K562 (cell line): ENCODE results near the gene P2RX5. TPM values are rescaled to one million over a fixed set of nuclear protein-coding genes. Genes with fewer than 3 reads are reported as not detected.

Experiments used
- ATAC-seq: fragments of 200-7000 bp; cut with Tn5 transposase; 3 replicates; pipeline ENCODE4 v1.9.1; 2020; ENCODE audit warnings: moderate library complexity
- BruUV-seq: library from RNA; stranded (reverse); fragments of 400-500 nt; replicated peaks from 2 replicates; lab custom pipeline; 2021; lab: Mats Ljungman, UMichigan
- CTCF ChIA-PET: fragments of 300-600 bp; formaldehyde crosslinking; extraction: SDS; loops from one replicate; lab custom pipeline; 2021; ENCODE audit warnings: low intra/inter-chr PET ratio; lab: Yijun Ruan, JAX
- POLR2A ChIA-PET: fragments of 300-600, 350-650 bp; sonication (Branson Sonifier 250); formaldehyde crosslinking; extraction: SDS; loops from one replicate; lab custom pipeline; 2021; ENCODE audit warnings: antibody characterized with exemption, inconsistent platforms; lab: Yijun Ruan, JAX
- DNase-seq, 4 experiments: peaks; one replicate each; pipeline versions ENCODE4 v3.0.0 to v3.0.0-alpha.2; 2011 to 2018; ENCODE audit warnings: low spot score in 3 of 4, mixed read lengths in 3 of 4; ENCODE audit errors: extremely low read depth in 1 of 4
- FAIRE-seq: peaks from 2 replicates; lab custom pipeline; 2011; peaks lifted over from hg19 to GRCh38; lab: Jason Lieb, UNC
- H2AFZ ChIP-seq: 2 replicates; pipeline ENCODE4 v1.6.0; 2011; ENCODE audit warnings: low read depth, low read length, control low read depth, inconsistent platforms
- H3K27ac ChIP-seq: fragments of 200-600 bp; 3 replicates; pipeline ENCODE4 v1.8.0; 2011; ENCODE audit warnings: low read depth, mild to moderate bottlenecking, control low read depth, inconsistent platforms, low read length, moderate library complexity, mixed read lengths; ENCODE audit errors: extremely low read depth
- H3K27me3 ChIP-seq, 2 experiments: fragments of 300-600 bp in 1 of 2; 2 replicates in 1 of 2; 3 replicates in 1 of 2; pipeline versions ENCODE4 v1.6.0 to v1.8.0; 2011; ENCODE audit warnings: inconsistent platforms in 2 of 2, low read length in 2 of 2, mild to moderate bottlenecking in 1 of 2, mixed read lengths in 1 of 2, moderate library complexity in 1 of 2; ENCODE audit not compliant: control insufficient read depth in 2 of 2, insufficient read depth in 2 of 2
- H3K36me3 ChIP-seq: fragments of 300-600 bp; 3 replicates; pipeline ENCODE4 v1.8.0; 2011; ENCODE audit warnings: mild to moderate bottlenecking, low read length, inconsistent platforms; ENCODE audit not compliant: control insufficient read depth, insufficient read depth
- H3K4me1 ChIP-seq, 2 experiments: fragments of 200-600 bp in 1 of 2; replicated peaks in 1 of 2; 2 replicates in 1 of 2; 3 replicates in 1 of 2; pipeline versions ENCODE4 v1.5.1 to v1.8.0; 2011; ENCODE audit warnings: inconsistent platforms in 2 of 2, low read length in 2 of 2, mild to moderate bottlenecking in 1 of 2, mixed read lengths in 1 of 2, moderate library complexity in 1 of 2; ENCODE audit not compliant: control insufficient read depth in 2 of 2, insufficient read depth in 2 of 2
- H3K4me2 ChIP-seq: 2 replicates; pipeline ENCODE4 v1.6.1; 2011; ENCODE audit warnings: low read length, control low read depth, inconsistent platforms, mixed read lengths; ENCODE audit not compliant: insufficient read depth
- H3K4me3 ChIP-seq: fragments of 200-600 bp; sonication (generic), shearing (Covaris generic); 2 replicates; pipeline ENCODE4 v1.5.1; 2016; ENCODE audit warnings: control low read depth, inconsistent platforms
- H3K79me2 ChIP-seq: fragments of 200-600 bp; 3 replicates; pipeline ENCODE4 v1.8.0; 2011; ENCODE audit warnings: low read length, inconsistent platforms; ENCODE audit not compliant: control insufficient read depth, insufficient read depth
- H3K9ac ChIP-seq, 2 experiments: 2 replicates each; pipeline versions ENCODE4 v1.6.0 to v1.6.1; 2011; ENCODE audit warnings: low read depth in 2 of 2, low read length in 2 of 2, control low read depth in 1 of 2, inconsistent platforms in 1 of 2, mild to moderate bottlenecking in 1 of 2, mixed read lengths in 1 of 2; ENCODE audit not compliant: insufficient read depth in 1 of 2
- H3K9me1 ChIP-seq: one replicate; pipeline ENCODE4 v1.6.0; 2011; ENCODE audit warnings: inconsistent platforms, mild to moderate bottlenecking, low read length, moderate library complexity; ENCODE audit not compliant: control insufficient read depth, insufficient read depth
- H3K9me3 ChIP-seq: replicated peaks from 2 replicates; pipeline ENCODE4 v1.5.1; 2011; ENCODE audit warnings: low read depth, low read length, inconsistent platforms; ENCODE audit not compliant: control insufficient read depth, insufficient read depth
- H4K20me1 ChIP-seq: replicated peaks from 2 replicates; pipeline ENCODE4 v1.6.1; 2011; ENCODE audit warnings: low read length, inconsistent platforms, mixed read lengths; ENCODE audit not compliant: control insufficient read depth, insufficient read depth
- ATF3 ChIP-seq, 2 experiments: fragments of 450-650 bp in 1 of 2; sonication (generic) in 1 of 2; formaldehyde crosslinking in 1 of 2; IDR thresholded peaks in 1 of 2; conservative IDR thresholded peaks in 1 of 2; 2 replicates each; pipeline versions ENCODE4 v1.6.1 to v1.8.1; 2016 to 2023; ENCODE audit warnings: mild to moderate bottlenecking in 2 of 2, moderate library complexity in 2 of 2, inconsistent platforms in 1 of 2, missing genetic modification reagents in 1 of 2
- BCOR ChIP-seq: fragments of 450-650 bp; IDR thresholded peaks from 2 replicates; pipeline ENCODE4 v1.6.1; 2016
- DIDO1 ChIP-seq: fragments of 450-650 bp; IDR thresholded peaks from 2 replicates; pipeline ENCODE4 v1.6.1; 2016; ENCODE audit warnings: low read depth, missing biosample characterization, missing genetic modification characterization
- EGR1 ChIP-seq: fragments of 450-650 bp; conservative IDR thresholded peaks from 2 replicates; pipeline ENCODE4 v1.6.1; 2017; ENCODE audit warnings: mild to moderate bottlenecking
- EHMT2 ChIP-seq: fragments of 450-650 bp; IDR thresholded peaks from 2 replicates; pipeline ENCODE4 v1.6.1; 2018; ENCODE audit warnings: antibody characterized with exemption
- FOSL1 ChIP-seq: fragments of 200-800 bp; sonication (Bioruptor generic); conservative IDR thresholded peaks from 2 replicates; pipeline ENCODE4 v1.6.1; 2016; ENCODE audit warnings: missing genetic modification characterization, missing compliant biosample characterization
- HDAC8 ChIP-seq: fragments of 450-650 bp; IDR thresholded peaks from 2 replicates; pipeline ENCODE4 v1.6.1; 2016; ENCODE audit warnings: mild to moderate bottlenecking, missing genetic modification characterization, moderate library complexity, missing compliant biosample characterization
- KDM1A ChIP-seq, 2 experiments: fragments of 450-650 bp; IDR thresholded peaks; 2 replicates each; pipeline ENCODE4 v1.6.1; 2016; ENCODE audit warnings: mild to moderate bottlenecking in 2 of 2
- MLX ChIP-seq, 2 experiments: fragments of 450-650 bp in 1 of 2; sonication (generic) in 1 of 2; formaldehyde crosslinking; conservative IDR thresholded peaks; 2 replicates each; pipeline versions ENCODE4 v1.4.0 to v1.8.1; 2020 to 2022; ENCODE audit warnings: mild to moderate bottlenecking in 1 of 2, missing genetic modification reagents in 1 of 2
- NELFE ChIP-seq: IDR thresholded peaks from 2 replicates; pipeline ENCODE4 v1.6.1; 2011; ENCODE audit warnings: mild to moderate bottlenecking; ENCODE audit not compliant: insufficient read depth, insufficient read length
- PCBP2 ChIP-seq: fragments of 200-400 bp; formaldehyde crosslinking; IDR thresholded peaks from 2 replicates; pipeline ENCODE4 v1.6.1; 2018; ENCODE audit warnings: low read length, low read depth, mild to moderate bottlenecking, moderate library complexity; ENCODE audit not compliant: poor library complexity, severe bottlenecking
- PTRF ChIP-seq: fragments of 450-650 bp; IDR thresholded peaks from 2 replicates; pipeline ENCODE4 v1.6.1; 2016; ENCODE audit warnings: mild to moderate bottlenecking, missing genetic modification characterization, missing compliant biosample characterization
- RHOXF2B ChIP-seq: fragments of 250-450 bp; sonication (Bioruptor Pico); conservative IDR thresholded peaks from 2 replicates; pipeline ENCODE4 v1.5.1; 2021
- SMARCA5 ChIP-seq: fragments of 450-650 bp; IDR thresholded peaks from 2 replicates; pipeline ENCODE4 v1.6.1; 2016
- SOX6 ChIP-seq: fragments of 450-650 bp; IDR thresholded peaks from 2 replicates; pipeline ENCODE4 v1.6.1; 2014; ENCODE audit warnings: mild to moderate bottlenecking
- SP1 ChIP-seq: sonication (generic); formaldehyde crosslinking; IDR thresholded peaks from 2 replicates; pipeline ENCODE4 v1.8.1; 2022; ENCODE audit warnings: mild to moderate bottlenecking, missing genetic modification reagents
- STAT5A ChIP-seq: IDR thresholded peaks from 2 replicates; pipeline ENCODE4 v1.6.1; 2012; ENCODE audit warnings: low read length, inconsistent platforms, borderline replicate concordance
- ZBTB2 ChIP-seq: fragments of 450-650 bp; IDR thresholded peaks from 2 replicates; pipeline ENCODE4 v1.6.1; 2016; ENCODE audit warnings: antibody characterized with exemption
- ZC3H11A ChIP-seq: IDR thresholded peaks from 2 replicates; pipeline ENCODE4 v1.6.1; 2012; ENCODE audit warnings: low read depth, low read length, improper control_type of control experiment
- ZFP36 ChIP-seq: fragments of 150-350 bp; IDR thresholded peaks from 2 replicates; pipeline ENCODE4 v1.6.1; 2018; ENCODE audit warnings: low read length, low read depth; ENCODE audit not compliant: partially characterized antibody
- ZNF696 ChIP-seq: fragments of 250-450 bp; sonication (Bioruptor Pico); conservative IDR thresholded peaks from 2 replicates; pipeline ENCODE4 v1.4.0; 2020; ENCODE audit warnings: mild to moderate bottlenecking, moderate library complexity
- ZSCAN32 ChIP-seq: fragments of 450-650 bp; formaldehyde crosslinking; IDR thresholded peaks from 2 replicates; pipeline ENCODE4 v1.4.0; 2020; ENCODE audit warnings: mild to moderate bottlenecking, moderate library complexity
- WGBS: fragments of 100-300 bp; shearing (Covaris generic); methylation state at CpG from one replicate; pipeline ENCODE4 v1.1.6; 2016; ENCODE audit warnings: low coverage, mixed read lengths; ENCODE audit not compliant: insufficient coverage; ENCODE audit errors: missing lambda C conversion rate; 5-methylcytosine and 5-hydroxymethylcytosine counted together
- in situ Hi-C: fragments of 300-500 bp; cut with MboI; formaldehyde crosslinking; loops from 4 replicates; pipeline ENCODE4 v1.15.0; 2018; ENCODE audit warnings: inconsistent platforms, mixed read lengths
- intact Hi-C: fragments of 100-400 bp; cut with micrococcal nuclease; formaldehyde crosslinking; loops from 2 replicates; pipeline ENCODE4 v1.14.2; 2022
- polyA plus RNA-seq, 8 experiments: library from polyadenylated mRNA; depleted of rRNA in 4 of 8; stranded (reverse) in 5 of 8; unstranded in 3 of 8; fragments of >200 nt; fragmentation: Nextera tagmentation in 2 of 8; fragmentation: Illumina TruSeq in 1 of 8; extraction: Ambion mirVana in 2 of 8; extraction: Trizol in 1 of 8; gene quantifications; 2 replicates each; pipeline versions ENCODE4 v1.2.1 to v1.2.3, GENCODE V29; 2011 to 2014; ENCODE audit warnings: inconsistent platforms in 1 of 8, missing spikeins in 1 of 8
- total RNA-seq, 7 experiments: library from RNA; depleted of rRNA in 6 of 7; stranded (reverse); fragments of >200 nt in 6 of 7; fragmentation: Illumina TruSeq in 2 of 7; extraction: Trizol in 2 of 7; gene quantifications; 2 replicates each; pipeline versions ENCODE4 v1.2.1 to v1.2.3, GENCODE V29; 2011 to 2021; ENCODE audit warnings: low replicate concordance in 1 of 7

P2RX5 gene
- total and polyA plus RNA-seq, 9 of the 15 experiments (the other 6 are each of a cell fraction or from before 2014, with no cell fraction given) = 0.31 to 4.0 (median 1.3) TPM

- Histone ChIP-seq H3K27me3 (no peaks in the 10 kb centered on the region), H3K9me3 (no peaks in the 10 kb centered on the region), H3K27ac (no peak overlapping the region), H3K79me2 (no peaks in the 10 kb centered on the region), H4K20me1 (no peaks in the 10 kb centered on the region), H3K4me3 (no peak overlapping the region), H3K4me1 (peaks cover 21 to 22% of the 10 kb centered on the region in 2 experiments), H3K4me2 (no peak overlapping the region), H3K9me1 (no peaks in the 10 kb centered on the region), H3K9ac (no peak overlapping the region), H2AFZ (no peak overlapping the region), H3K36me3 (peaks cover 3% of the 10 kb centered on the region; the same call in 1 of the 3 replicates)
- POLR2A ChIA-PET = no interaction called here
- BruUV-seq = no TSS peak
- 70% methylated on average over 4 of the region's 4 CpGs for WGBS
- intact Hi-C loops (no loop called here), in situ Hi-C loops (no loop called here)
- CTCF ChIA-PET = no interaction called here
- no peak for DNase-seq
- FAIRE-seq = no peak
- ATAC-seq = no peak
- TF ChIP-seq MLX (CRISPR knock-in tag; conservative IDR thresholded peaks at IDR 0.05) = no peak
- TF ChIP-seq ATF3 (IDR thresholded peaks at IDR 0.05) = peak; percentile 38
- TF ChIP-seq ATF3 (CRISPR knock-in tag; conservative IDR thresholded peaks at IDR 0.05) = no peak
- TF ChIP-seq KDM1A (IDR thresholded peaks at IDR 0.05) = peak; percentile 43 to 69; a peak in 3 of 4 replicates
- TF ChIP-seq DIDO1 = no peak
- peak; percentile 81 for TF ChIP-seq ZFP36
- no peak for TF ChIP-seq PTRF
- no peak for TF ChIP-seq ZC3H11A
- TF ChIP-seq FOSL1 = 0 out of 2 replicates have a peak, but pooled peaks have one; percentile 29
- no peak for TF ChIP-seq ZNF696 (CRISPR knock-in tag)
- TF ChIP-seq NELFE = no peak
- TF ChIP-seq EGR1 = 0 out of 2 replicates have a peak, but pooled peaks have one; percentile 11
- TF ChIP-seq SMARCA5 = peak; percentile 65; the same call in 1 of the 2 replicates
- TF ChIP-seq ZBTB2 = no peak
- no peak for TF ChIP-seq ZSCAN32 (CRISPR knock-in tag)
- TF ChIP-seq SP1 (CRISPR knock-in tag) = no peak
- TF ChIP-seq STAT5A = no peak
- TF ChIP-seq HDAC8 = no peak
- TF ChIP-seq SOX6 = no peak
- TF ChIP-seq PCBP2 = no peak
- no peak for TF ChIP-seq EHMT2
- no peak for TF ChIP-seq RHOXF2B (CRISPR knock-in tag)
- peak; percentile 88 for TF ChIP-seq BCOR
Observed at GRCh38 chr17:3643889-3644349, 52.0 kb downstream of the P2RX5 start.
